GM12873 (cell line): ENCODE measurements around the gene MAPK10.

Experiments used
- TF ChIP-seq, protein P1 (sequence below): IDR thresholded peaks from 2 replicates; pipeline ENCODE4 v1.5.1; 2012; ENCODE audit warnings: low read depth, mild to moderate bottlenecking, moderate library complexity, low read length, control low read depth; ENCODE audit not compliant: insufficient read depth; ENCODE audit errors: missing control alignments

Gene MAPK10

DNA sequence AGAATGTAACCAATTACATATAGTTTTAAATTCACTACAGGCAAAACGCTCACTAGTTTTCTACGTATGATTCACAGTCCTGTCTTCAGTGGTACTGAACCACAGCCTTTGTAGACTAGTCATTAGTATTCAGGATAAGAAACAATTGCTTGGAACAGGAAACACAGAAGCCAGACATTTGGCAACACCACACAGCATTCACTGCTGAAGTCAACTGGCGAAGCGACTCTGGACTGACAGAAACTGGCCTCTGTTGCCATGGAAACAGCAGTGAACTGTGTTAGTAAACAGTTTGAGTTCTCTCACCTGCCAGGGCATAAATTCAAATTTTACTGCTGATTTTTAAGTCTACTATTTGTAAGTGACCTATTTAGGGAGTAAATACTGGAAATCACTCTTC is 57.6 kb downstream of the MAPK10 start:
- TF ChIP-seq, protein P1, sequence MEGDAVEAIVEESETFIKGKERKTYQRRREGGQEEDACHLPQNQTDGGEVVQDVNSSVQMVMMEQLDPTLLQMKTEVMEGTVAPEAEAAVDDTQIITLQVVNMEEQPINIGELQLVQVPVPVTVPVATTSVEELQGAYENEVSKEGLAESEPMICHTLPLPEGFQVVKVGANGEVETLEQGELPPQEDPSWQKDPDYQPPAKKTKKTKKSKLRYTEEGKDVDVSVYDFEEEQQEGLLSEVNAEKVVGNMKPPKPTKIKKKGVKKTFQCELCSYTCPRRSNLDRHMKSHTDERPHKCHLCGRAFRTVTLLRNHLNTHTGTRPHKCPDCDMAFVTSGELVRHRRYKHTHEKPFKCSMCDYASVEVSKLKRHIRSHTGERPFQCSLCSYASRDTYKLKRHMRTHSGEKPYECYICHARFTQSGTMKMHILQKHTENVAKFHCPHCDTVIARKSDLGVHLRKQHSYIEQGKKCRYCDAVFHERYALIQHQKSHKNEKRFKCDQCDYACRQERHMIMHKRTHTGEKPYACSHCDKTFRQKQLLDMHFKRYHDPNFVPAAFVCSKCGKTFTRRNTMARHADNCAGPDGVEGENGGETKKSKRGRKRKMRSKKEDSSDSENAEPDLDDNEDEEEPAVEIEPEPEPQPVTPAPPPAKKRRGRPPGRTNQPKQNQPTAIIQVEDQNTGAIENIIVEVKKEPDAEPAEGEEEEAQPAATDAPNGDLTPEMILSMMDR: no peak

DNA sequence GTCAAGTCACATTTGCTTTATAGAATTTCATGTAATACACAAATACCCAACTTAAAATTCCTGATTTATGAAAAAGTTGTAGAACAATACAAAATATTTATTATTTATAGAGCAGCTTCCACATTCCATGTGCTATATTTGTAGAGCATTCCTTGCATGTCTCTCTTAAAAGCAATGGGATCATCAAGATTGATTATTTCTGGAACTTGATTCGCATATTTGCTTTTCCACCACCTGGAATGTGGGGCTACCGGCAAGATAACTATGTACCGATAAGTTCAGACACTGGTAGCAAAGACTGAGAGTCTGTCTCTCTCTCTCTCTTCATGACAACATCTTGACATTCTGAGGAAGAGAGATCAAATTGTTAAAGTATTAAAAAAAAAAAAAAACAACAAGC is 59.3 kb downstream of the MAPK10 start:
- TF ChIP-seq, protein P1: no peak

- TF ChIP-seq, protein P1: no peak
Measured at GRCh38 chr4:86296865-86297264, 63.0 kb downstream of the MAPK10 start.

- TF ChIP-seq, protein P1: no peak
Measured at GRCh38 chr4:86294883-86295282, 65.0 kb downstream of the MAPK10 start.

GRCh38 chr4:86291180-86291579 is 68.7 kb downstream of the MAPK10 start:
- TF ChIP-seq, protein P1: no peak

DNA sequence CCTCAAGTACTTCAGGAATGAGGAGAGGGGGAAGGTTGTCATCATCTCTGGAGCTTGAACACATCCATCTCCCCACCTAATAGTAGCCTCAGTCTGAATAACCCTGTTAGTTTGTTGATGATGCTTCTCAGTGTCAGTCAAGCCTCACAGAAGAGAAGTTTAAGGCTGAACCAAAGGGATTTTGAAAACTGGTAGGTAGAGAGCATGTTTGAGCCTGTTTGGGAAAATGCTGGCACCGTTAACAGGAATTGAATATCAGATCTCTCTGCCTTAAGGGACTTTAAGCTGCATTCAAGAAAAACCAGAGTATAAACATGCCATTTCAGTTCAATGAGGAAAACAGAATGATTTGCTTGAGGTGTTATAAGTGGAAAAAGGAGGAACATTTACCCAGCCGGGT is 73.1 kb downstream of the MAPK10 start:
- TF ChIP-seq, protein P1: no peak

DNA sequence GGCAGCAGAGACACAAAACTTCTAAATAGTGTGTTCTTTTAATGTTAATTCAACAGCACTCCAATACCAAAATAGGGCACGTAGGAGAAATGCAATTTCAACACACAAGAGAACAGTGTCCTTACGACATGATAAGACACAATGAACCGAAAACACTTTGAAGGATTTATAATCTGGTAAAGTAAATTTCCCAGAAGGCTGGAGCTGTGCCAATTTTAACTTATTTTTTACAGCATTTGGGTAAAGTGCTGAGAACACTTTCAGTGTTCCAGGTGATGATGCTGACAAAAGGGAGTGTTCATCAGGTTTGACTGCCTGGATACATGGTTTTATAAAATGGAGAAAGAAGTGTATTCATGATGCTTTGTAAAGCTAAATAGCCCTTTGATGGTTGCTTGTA is 76.5 kb downstream of the MAPK10 start:
- TF ChIP-seq, protein P1: no peak
